OCI-LY1 (cell line): ENCODE measurements around the gene VEPH1.

Experiments used
- H2AFZ ChIP-seq: fragments of 200-600 bp; sonication (generic), shearing (Covaris generic); 2 replicates; pipeline ENCODE4 v1.6.0; 2014; ENCODE audit warnings: antibody characterized with exemption, mild to moderate bottlenecking, low read length
- H3F3A ChIP-seq: fragments of 200-600 bp; sonication (generic), shearing (Covaris generic); 2 replicates; pipeline ENCODE4 v1.6.0; 2014; ENCODE audit warnings: mild to moderate bottlenecking, antibody characterized with exemption, low read length, moderate library complexity; ENCODE audit not compliant: insufficient read depth
- H3K27ac ChIP-seq: fragments of 200-600 bp; sonication (generic); 2 replicates; pipeline ENCODE4 v1.5.1; 2014; ENCODE audit warnings: low read length, mixed run types, mild to moderate bottlenecking, low read depth; ENCODE audit not compliant: poor library complexity, severe bottlenecking
- H3K27me3 ChIP-seq: fragments of 200-600 bp; sonication (generic); 2 replicates; pipeline ENCODE4 v1.6.0; 2014; ENCODE audit warnings: antibody characterized with exemption, mild to moderate bottlenecking, low read length, moderate library complexity; ENCODE audit not compliant: insufficient read depth
- H3K36me3 ChIP-seq: fragments of 200-600 bp; sonication (generic); 2 replicates; pipeline ENCODE4 v1.6.1; 2014; ENCODE audit warnings: mild to moderate bottlenecking, antibody characterized with exemption, low read length, moderate library complexity, mixed read lengths; ENCODE audit not compliant: insufficient read depth
- H3K4me1 ChIP-seq: fragments of 200-600 bp; sonication (generic); 2 replicates; pipeline ENCODE4 v1.5.1; 2014; ENCODE audit warnings: mild to moderate bottlenecking, low read length, moderate library complexity; ENCODE audit not compliant: insufficient read depth, severe bottlenecking
- H3K4me2 ChIP-seq: fragments of 200-600 bp; sonication (generic), shearing (Covaris generic); 2 replicates; pipeline ENCODE4 v1.6.1; 2014; ENCODE audit warnings: low read length
- H3K4me3 ChIP-seq: fragments of 200-600 bp; sonication (generic); 2 replicates; pipeline ENCODE4 v1.5.1; 2014; ENCODE audit warnings: low read length, low read depth, mild to moderate bottlenecking, mixed read lengths; ENCODE audit not compliant: poor library complexity, severe bottlenecking
- H3K79me2 ChIP-seq: fragments of 200-600 bp; shearing (Covaris generic); 2 replicates; pipeline ENCODE4 v1.6.1; 2016; ENCODE audit warnings: mixed run types, low read length, mixed read lengths; ENCODE audit not compliant: insufficient read depth
- H3K9ac ChIP-seq: fragments of 200-600 bp; sonication (generic), shearing (Covaris generic); 2 replicates; pipeline ENCODE4 v1.6.1; 2014; ENCODE audit warnings: mild to moderate bottlenecking, low read length, mixed read lengths
- H3K9me2 ChIP-seq: fragments of 200-600 bp; sonication (generic), shearing (Covaris generic); 2 replicates; pipeline ENCODE4 v1.6.1; 2014; ENCODE audit warnings: low read depth, mild to moderate bottlenecking, low read length, mixed read lengths
- H3K9me3 ChIP-seq: fragments of 200-600 bp; shearing (Covaris generic); 2 replicates; pipeline ENCODE4 v1.6.1; 2014; ENCODE audit warnings: low read length, mixed read lengths
- H4K20me1 ChIP-seq: fragments of 200-600 bp; sonication (generic), shearing (Covaris generic); 2 replicates; pipeline ENCODE4 v1.6.0; 2016; ENCODE audit warnings: mild to moderate bottlenecking, low read length; ENCODE audit not compliant: insufficient read depth
- EZH2 ChIP-seq: fragments of 200-600 bp; sonication (generic), shearing (Covaris generic); IDR thresholded peaks from 2 replicates; pipeline ENCODE4 v1.8.0; 2017; ENCODE audit warnings: borderline replicate concordance, mixed run types, mild to moderate bottlenecking, antibody characterized with exemption, low read length, moderate library complexity, mixed read lengths
- TF ChIP-seq, protein P1 (sequence below): fragments of 200-600 bp; sonication (generic), shearing (Covaris generic); IDR thresholded peaks from 2 replicates; pipeline ENCODE4 v1.5.1; 2017; ENCODE audit warnings: mild to moderate bottlenecking, antibody characterized with exemption, low read length, moderate library complexity, mixed read lengths

VEPH1 gene

GRCh38 chr3:157442729-157443128, 60.5 kb downstream of the VEPH1 start:
- TF ChIP-seq EZH2: no peak
- TF ChIP-seq, protein P1, sequence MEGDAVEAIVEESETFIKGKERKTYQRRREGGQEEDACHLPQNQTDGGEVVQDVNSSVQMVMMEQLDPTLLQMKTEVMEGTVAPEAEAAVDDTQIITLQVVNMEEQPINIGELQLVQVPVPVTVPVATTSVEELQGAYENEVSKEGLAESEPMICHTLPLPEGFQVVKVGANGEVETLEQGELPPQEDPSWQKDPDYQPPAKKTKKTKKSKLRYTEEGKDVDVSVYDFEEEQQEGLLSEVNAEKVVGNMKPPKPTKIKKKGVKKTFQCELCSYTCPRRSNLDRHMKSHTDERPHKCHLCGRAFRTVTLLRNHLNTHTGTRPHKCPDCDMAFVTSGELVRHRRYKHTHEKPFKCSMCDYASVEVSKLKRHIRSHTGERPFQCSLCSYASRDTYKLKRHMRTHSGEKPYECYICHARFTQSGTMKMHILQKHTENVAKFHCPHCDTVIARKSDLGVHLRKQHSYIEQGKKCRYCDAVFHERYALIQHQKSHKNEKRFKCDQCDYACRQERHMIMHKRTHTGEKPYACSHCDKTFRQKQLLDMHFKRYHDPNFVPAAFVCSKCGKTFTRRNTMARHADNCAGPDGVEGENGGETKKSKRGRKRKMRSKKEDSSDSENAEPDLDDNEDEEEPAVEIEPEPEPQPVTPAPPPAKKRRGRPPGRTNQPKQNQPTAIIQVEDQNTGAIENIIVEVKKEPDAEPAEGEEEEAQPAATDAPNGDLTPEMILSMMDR: no peak

GRCh38 chr3:157441102-157441624, 62.1 kb downstream of the VEPH1 start:
- no peak overlapping the region for H3K4me2 ChIP-seq
- H3K27ac ChIP-seq: no peak overlapping the region
- H3K9me2 ChIP-seq: no peaks in the 10 kb centered on the region
- H3K27me3 ChIP-seq: no peaks in the 10 kb centered on the region
- H3K9me3 ChIP-seq: no peaks in the 10 kb centered on the region
- no peaks in the 10 kb centered on the region for H3K36me3 ChIP-seq
- no peaks in the 10 kb centered on the region for H3K4me1 ChIP-seq
- TF ChIP-seq, protein P1: no peak
- TF ChIP-seq EZH2: no peak
- H3F3A ChIP-seq: no peaks in the 10 kb centered on the region
- no peak overlapping the region for H3K4me3 ChIP-seq
- H2AFZ ChIP-seq: no peak overlapping the region
- no peak overlapping the region for H3K9ac ChIP-seq
- H3K79me2 ChIP-seq: no peaks in the 10 kb centered on the region
- no peaks in the 10 kb centered on the region for H4K20me1 ChIP-seq

More at GRCh38 chr3:157442729-157443128, 60.5 kb downstream of the VEPH1 start:
- Histone ChIP-seq H3K4me2 (no peak overlapping the region), H3K27me3 (no peaks in the 10 kb centered on the region), H3F3A (no peaks in the 10 kb centered on the region), H3K36me3 (no peaks in the 10 kb centered on the region), H3K4me3 (no peak overlapping the region), H3K9me2 (no peaks in the 10 kb centered on the region), H3K27ac (no peak overlapping the region), H4K20me1 (no peaks in the 10 kb centered on the region), H3K9me3 (no peaks in the 10 kb centered on the region), H3K79me2 (no peaks in the 10 kb centered on the region), H3K4me1 (no peaks in the 10 kb centered on the region), H3K9ac (no peak overlapping the region), H2AFZ (no peak overlapping the region)

DNA sequence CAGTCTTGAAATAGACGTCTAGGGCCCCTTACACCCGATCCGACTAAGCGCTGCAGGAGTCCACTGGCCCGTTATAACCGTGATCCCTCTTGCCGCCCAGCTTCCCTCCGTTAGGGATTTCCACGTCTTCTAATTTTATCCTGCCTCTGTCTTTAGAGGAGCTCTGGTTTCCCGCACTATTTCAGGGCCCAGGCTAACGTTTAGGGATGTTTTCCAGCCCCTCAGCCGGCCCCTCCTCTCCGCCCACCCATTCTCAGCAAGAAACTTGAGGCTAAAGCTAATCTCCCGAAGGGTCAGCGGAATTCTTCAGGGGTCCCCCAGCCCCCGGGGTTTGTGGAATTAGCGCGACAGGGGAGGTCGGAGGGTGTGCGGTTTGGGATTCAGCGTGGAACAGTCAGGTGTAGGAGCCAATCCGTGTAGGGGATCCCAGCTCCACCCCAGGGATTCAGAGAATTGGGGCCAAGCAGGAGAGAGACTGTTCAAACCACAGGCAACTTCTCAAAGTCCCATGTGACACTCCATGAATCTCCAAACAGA, 65.0 kb downstream of the VEPH1 start:
- Histone ChIP-seq H3K36me3 (no peaks in the 10 kb centered on the region), H3K9me3 (no peaks in the 10 kb centered on the region), H3K4me3 (no peak overlapping the region), H4K20me1 (no peaks in the 10 kb centered on the region), H2AFZ (no peak overlapping the region), H3K4me1 (no peaks in the 10 kb centered on the region), H3K27me3 (no peaks in the 10 kb centered on the region), H3F3A (no peaks in the 10 kb centered on the region), H3K27ac (no peak overlapping the region), H3K9me2 (no peaks in the 10 kb centered on the region), H3K79me2 (no peaks in the 10 kb centered on the region), H3K9ac (no peak overlapping the region), H3K4me2 (no peak overlapping the region)
- TF ChIP-seq, protein P1: no peak
- TF ChIP-seq EZH2: no peak
